Pulmonary artery endothelial cell (primary cell): ENCODE data around the gene EME2. TPM values are rescaled to one million over a fixed set of nuclear protein-coding genes. Genes with fewer than 3 reads are reported as not detected.

Experiments
- DNase-seq: peaks from one replicate; pipeline ENCODE4 v3.0.0-alpha.2; 2011; ENCODE audit warnings: low read depth, low spot score
- total RNA-seq: library from RNA; depleted of rRNA; stranded (reverse); fragments of >200 nt; gene quantifications from 2 replicates; pipeline ENCODE4 v1.2.3, GENCODE V29; 2014

EME2 gene
- total RNA-seq, 1 donor from 2014 or later = 5.9 TPM

DNA sequence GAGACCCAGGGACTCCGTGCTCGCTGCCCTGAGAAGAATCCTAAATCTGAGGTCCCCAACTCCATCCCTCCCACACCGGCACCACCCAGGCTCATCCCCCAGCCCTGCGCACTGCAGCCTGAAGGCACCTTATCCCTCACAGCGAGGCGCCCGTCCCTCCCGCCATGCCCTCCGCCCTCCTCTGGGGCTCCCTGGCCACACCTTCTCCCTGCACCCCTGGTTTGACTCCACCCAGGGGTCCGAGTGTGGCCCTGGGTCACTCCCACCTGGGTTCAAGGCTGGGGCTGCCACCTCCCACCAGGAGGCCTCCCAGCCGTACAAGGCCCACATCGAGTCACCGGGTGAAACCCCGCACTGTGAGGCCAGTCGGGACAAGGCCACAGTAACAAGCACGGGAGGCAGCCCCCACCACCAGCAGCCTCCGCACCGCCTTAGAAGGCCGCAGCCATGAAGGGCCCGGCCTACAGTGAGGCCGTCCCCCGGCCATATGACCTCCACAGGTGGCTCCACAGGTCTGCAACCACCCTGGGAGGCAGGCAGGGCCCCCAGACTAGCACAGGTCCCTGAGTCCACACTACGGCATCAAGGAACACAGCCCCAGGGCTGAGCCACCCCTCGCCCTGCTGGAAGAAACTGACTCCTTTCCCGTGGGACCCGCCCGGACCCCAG, 45.7 kb downstream of the EME2 start:
- DNase-seq = no peak

DNA sequence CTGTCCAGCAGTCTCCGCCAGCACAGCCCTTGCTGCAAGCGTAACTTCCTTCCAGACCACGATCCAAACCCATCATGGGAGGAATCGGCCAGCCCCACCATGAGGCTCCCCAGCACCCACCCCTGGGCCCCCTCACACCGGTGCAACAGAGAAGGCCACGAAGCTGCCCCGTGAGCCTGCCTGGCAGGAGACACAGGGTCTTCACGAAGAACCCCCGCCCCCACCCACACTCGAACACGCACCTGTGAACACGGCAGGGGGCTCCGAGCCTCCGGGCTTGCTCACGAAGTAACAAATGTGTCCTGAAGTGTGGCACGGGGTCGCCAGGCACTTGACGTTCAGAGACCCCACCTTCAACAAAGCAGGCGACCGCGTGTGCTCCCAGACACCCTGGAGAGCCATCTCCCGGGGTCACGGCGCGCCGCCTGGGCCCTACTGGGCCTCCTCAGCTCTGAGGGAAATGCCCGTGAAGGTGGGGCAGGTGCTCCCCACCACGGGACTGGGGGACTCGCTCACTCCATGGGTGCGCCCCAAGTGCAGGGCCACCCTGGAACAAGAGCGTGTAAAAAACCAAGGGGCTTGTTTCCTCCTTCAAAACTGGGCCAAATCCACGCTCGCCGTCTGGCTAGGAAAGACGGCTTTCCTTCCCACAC, 46.4 kb downstream of the EME2 start:
- no peak for DNase-seq

DNA sequence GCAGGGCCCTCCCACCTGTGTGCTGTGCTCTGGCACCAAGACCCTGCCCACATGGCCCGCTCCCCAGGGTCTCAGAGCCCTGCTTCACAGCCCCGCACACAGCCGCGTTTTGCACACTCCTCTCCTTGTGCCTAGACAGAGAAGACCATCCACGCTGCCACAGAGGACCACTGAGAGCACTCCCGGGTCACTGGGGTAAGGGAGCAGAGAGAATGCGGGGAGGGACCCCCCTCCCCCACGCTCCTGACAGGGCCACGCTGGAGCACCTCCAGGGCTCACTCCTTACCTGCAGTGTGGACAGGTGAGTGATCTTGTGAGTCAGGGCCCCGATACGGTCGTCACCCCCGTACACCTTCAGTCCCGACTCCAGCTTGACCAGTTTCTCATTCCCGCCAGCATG, 47.0 kb downstream of the EME2 start:
- DNase-seq = no peak

- no peak for DNase-seq
Measured at GRCh38 chr16:1820096-1820945, 47.7 kb downstream of the EME2 start.

- DNase-seq = no peak
Measured at GRCh38 chr16:1820946-1821290, 48.3 kb downstream of the EME2 start.

GRCh38 chr16:1821861-1822611, 49.4 kb downstream of the EME2 start:
- no peak for DNase-seq

DNA sequence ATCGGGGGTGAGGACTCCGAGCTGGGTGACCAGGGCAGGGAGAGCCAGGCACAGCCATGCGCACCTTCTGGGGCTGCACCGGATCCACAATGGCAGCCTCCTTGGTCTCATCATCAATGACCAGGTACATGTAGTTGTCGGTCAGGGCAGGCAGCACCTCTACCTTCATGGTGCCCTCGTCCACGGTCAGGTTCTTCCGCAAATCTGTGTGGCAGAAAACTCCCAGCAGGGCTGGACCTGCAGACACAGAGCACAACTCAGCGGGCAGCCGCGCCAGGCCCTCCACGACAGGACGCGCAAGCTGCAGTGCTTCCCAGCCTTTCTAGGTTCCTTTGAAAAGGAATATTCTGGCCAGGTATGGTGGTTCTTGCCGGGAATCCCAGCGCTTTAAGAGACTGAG, 50.2 kb downstream of the EME2 start:
- DNase-seq = no peak

DNA sequence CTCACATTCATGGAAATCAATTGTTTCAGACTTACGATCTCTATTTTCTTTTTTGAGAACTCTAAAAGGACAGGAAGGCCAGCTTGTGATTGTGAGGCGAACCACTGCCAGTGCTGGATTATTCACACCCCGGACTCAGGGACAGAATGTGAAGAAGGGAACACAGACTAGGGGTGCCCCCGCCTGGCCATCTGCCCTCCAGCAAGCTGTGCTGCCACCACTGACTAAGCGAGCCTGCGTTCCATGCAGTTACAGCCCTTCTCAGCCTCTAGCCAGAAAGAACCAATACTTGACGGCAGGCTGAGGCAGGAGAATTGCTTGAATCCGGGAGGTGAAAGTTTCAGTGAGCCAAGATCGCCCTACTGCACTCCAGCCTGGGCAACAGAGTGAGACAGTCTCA, 51.2 kb downstream of the EME2 start:
- DNase-seq = peak; percentile 54

GRCh38 chr16:1825381-1825863, 52.8 kb downstream of the EME2 start:
- DNase-seq = no peak

Other genes with a start within 250 kb of the EME2 start
- gene TMEM204, start 239.1 kb upstream of the EME2 start, total RNA-seq = 24.6 and 25.7 TPM in 2 replicates
- 19.8 and 20.8 TPM in 2 replicates for gene IFT140, start 160.7 kb upstream of the EME2 start, total RNA-seq
- 6.7 and 9.3 TPM in 2 replicates for gene CRAMP1, start 160.4 kb upstream of the EME2 start, total RNA-seq
- gene JPT2, start 94.5 kb upstream of the EME2 start, total RNA-seq = 45.9 and 81.5 TPM in 2 replicates
- 27.4 and 31.2 TPM in 2 replicates for gene MAPK8IP3, start 66.6 kb upstream of the EME2 start, total RNA-seq
- gene NME3, start 1.3 kb upstream of the EME2 start, total RNA-seq = 53.0 and 58.7 TPM in 2 replicates
- gene MRPS34, start 324 bp downstream of the EME2 start, total RNA-seq = 91.0 and 100 TPM in 2 replicates
- gene SPSB3, start 9.8 kb downstream of the EME2 start, total RNA-seq = 39.4 and 44.8 TPM in 2 replicates
- gene NUBP2, start 10.2 kb downstream of the EME2 start, total RNA-seq = 74.5 and 77.8 TPM in 2 replicates
- not detected in 2 replicates for gene IGFALS, start 20.9 kb downstream of the EME2 start, total RNA-seq
- 76.2 and 78.9 TPM in 2 replicates for gene HAGH, start 54.0 kb downstream of the EME2 start, total RNA-seq
- 91.9 and 93.0 TPM in 2 replicates for gene FAHD1, start 54.4 kb downstream of the EME2 start, total RNA-seq
- 0.40 TPM in 1 of 2 replicates, not detected in the other for gene MEIOB, start 99.4 kb downstream of the EME2 start, total RNA-seq
- gene HS3ST6, start 145.6 kb downstream of the EME2 start, total RNA-seq = not detected in 2 replicates
- gene MSRB1, start 170.4 kb downstream of the EME2 start, total RNA-seq = 10.9 and 11.1 TPM in 2 replicates
- not detected in 2 replicates for gene RPL3L, start 181.9 kb downstream of the EME2 start, total RNA-seq
- 169 and 200 TPM in 2 replicates for gene NDUFB10, start 186.7 kb downstream of the EME2 start, total RNA-seq
- 2,313 and 4,514 TPM in 2 replicates for gene RPS2, start 192.0 kb downstream of the EME2 start, total RNA-seq
- gene RNF151, start 194.0 kb downstream of the EME2 start, total RNA-seq = not detected in 2 replicates
- 59.4 and 61.9 TPM in 2 replicates for gene TBL3, start 199.2 kb downstream of the EME2 start, total RNA-seq
- 0.07 and 0.13 TPM in 2 replicates for gene NOXO1, start 208.7 kb downstream of the EME2 start, total RNA-seq
- 13.5 and 21.1 TPM in 2 replicates for gene GFER, start 211.4 kb downstream of the EME2 start, total RNA-seq
- gene SYNGR3, start 217.2 kb downstream of the EME2 start, total RNA-seq = 1.8 and 5.6 TPM in 2 replicates
- gene ZNF598, start 237.0 kb downstream of the EME2 start, total RNA-seq = 22.8 and 23.4 TPM in 2 replicates
- 0.33 and 0.46 TPM in 2 replicates for gene NPW, start 247.0 kb downstream of the EME2 start, total RNA-seq